ENCODE measurements around the gene SPIRE1. TPM values are rescaled to one million over a fixed set of nuclear protein-coding genes. Genes with fewer than 3 reads are reported as not detected.

Gene SPIRE1
- total RNA-seq, 2 donors from 2014 or later, result 5.7 to 7.4 TPM

DNA sequence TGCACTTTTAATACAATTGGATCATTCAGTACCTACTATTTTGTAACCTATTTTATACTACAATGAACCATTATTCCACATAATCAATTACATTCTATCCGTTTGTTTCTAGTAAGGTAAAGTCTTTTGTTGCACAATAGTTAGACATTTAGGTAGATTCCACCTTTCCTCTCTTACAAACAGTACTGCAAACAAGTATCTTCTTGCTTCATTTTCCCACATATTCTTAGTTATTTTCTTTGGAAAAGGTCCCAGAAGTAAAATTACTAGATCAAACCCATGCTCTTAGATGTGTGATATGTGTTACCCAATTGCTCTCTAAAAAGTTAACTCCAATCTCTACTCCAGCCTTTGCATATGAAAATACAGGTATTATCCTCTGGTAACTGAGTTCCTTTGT is 49.6 kb downstream of the SPIRE1 start:
- H3K9me3 Mint-ChIP-seq, result no peaks in the 10 kb centered on the region
- peaks cover 14% of the 10 kb centered on the region for H3K4me1 Mint-ChIP-seq (ENCODE audit: low read depth)
- peaks cover 5% of the 10 kb centered on the region for H3K27me3 Mint-ChIP-seq (ENCODE audit: low read depth)
- H3K27ac Mint-ChIP-seq, result no peak overlapping the region
- H3K4me3 Mint-ChIP-seq, result no peak overlapping the region
- no peak for DNase-seq
- H3K36me3 Mint-ChIP-seq (ENCODE audit: insufficient read depth in 2 of 2), result no peaks in the 10 kb centered on the region
- no peak for ATAC-seq (replicated peaks in 1 of 2)

DNA sequence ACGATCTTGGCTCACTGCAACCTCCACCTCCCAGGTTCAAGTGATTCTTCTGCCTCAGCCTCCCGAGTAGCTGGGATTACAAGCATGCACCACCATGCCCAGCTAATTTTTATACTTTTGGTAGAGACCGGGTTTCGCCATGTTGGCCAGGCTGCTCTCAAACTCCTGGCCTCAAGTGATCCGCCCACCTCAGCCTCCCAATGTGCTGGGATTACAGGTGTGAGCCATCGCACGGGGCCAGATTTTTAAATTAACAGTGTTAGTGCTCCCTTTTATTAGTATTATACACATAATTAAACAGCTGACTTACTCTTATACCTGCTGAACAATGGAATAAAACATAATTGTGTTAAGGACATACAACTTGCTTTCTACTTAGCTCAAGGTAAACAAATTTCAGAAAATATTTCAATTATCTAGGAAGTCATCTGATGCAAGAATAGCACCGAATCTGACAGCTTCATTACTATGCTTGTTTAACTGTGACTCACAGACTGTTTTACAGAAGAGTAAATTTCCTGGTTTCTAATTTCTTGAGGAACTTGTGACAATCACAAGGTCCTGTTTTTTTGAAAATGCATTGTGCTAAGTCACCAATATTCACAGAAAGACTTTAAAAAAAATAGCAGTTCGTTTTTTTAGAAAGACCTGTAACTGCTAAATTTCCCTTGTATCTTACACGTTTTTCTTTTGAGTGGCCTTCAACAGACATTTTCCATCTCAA is 51.2 kb downstream of the SPIRE1 start:
- ATAC-seq (replicated peaks in 1 of 2), result peak; percentile 38 to 44
- H3K9me3 Mint-ChIP-seq, result no peaks in the 10 kb centered on the region
- peak overlapping the region in 1 of 2 donors; percentile 25 for H3K4me3 Mint-ChIP-seq
- peaks cover 19% of the 10 kb centered on the region for H3K4me1 Mint-ChIP-seq (ENCODE audit: low read depth)
- H3K27me3 Mint-ChIP-seq (ENCODE audit: low read depth), result peaks cover 5% of the 10 kb centered on the region
- no peaks in the 10 kb centered on the region for H3K36me3 Mint-ChIP-seq (ENCODE audit: insufficient read depth in 2 of 2)
- DNase-seq, result no peak
- H3K27ac Mint-ChIP-seq, result peak overlapping the region; percentile 52

DNA sequence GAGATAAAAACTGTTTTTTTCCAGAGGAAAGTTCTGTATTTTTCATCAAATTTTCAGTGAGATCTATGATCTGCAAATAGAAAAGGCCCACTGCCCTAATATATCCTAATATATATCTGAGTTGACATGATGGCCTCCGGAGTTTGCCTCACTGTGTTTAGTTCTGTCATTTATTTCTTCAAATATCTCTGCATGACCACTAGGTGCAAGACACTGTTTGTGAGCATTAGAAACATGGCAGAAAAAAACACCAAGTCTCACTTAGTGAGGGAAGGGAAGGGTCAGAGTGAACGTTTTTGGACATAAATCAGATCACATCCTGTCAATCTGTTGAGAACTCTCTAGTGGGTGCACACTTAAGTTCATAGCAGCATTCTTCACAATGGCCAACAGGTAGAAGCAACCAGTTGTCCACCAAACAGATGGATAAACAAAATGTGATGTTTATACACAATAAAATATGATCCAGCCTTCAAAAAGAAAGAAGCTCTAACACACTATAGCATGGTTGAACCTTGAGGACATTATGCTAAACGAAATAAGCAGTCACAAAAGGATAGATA is 53.4 kb downstream of the SPIRE1 start:
- Mint-ChIP-seq H3K4me3 (no peak overlapping the region), H3K27me3 (ENCODE audit: low read depth) (no peaks in the 10 kb centered on the region), H3K9me3 (no peaks in the 10 kb centered on the region), H3K36me3 (ENCODE audit: insufficient read depth in 2 of 2) (no peaks in the 10 kb centered on the region), H3K27ac (no peak overlapping the region), H3K4me1 (ENCODE audit: low read depth) (peaks cover 22% of the 10 kb centered on the region)
- DNase-seq (no peak), ATAC-seq (replicated peaks in 1 of 2) (no peak)

DNA sequence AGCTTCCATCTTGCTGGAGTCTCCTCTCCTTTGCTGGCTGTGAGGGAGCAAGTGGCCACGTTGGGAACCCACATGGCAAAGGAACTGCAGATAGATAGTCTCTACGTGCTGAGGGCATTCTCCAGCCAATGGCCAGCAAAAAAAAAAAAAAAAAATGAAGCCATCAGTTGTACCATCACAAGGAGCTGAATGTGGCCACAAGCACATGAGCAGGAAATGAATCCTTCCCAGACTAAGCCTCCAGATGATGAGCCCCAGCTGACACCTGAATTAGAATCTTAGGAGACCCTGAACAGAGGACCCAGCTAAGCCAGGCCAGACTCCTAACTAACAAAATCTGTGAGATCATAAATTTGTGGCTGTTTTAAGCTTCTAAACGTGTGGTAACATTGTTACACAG is 57.9 kb downstream of the SPIRE1 start:
- peaks cover 26% of the 10 kb centered on the region for H3K4me1 Mint-ChIP-seq (ENCODE audit: low read depth)
- no peaks in the 10 kb centered on the region for H3K27me3 Mint-ChIP-seq (ENCODE audit: low read depth)
- H3K27ac Mint-ChIP-seq, result no peak overlapping the region
- H3K4me3 Mint-ChIP-seq, result no peak overlapping the region
- no peak for DNase-seq
- no peak for ATAC-seq (replicated peaks in 1 of 2)
- no peaks in the 10 kb centered on the region for H3K36me3 Mint-ChIP-seq (ENCODE audit: insufficient read depth in 2 of 2)
- no peaks in the 10 kb centered on the region for H3K9me3 Mint-ChIP-seq

DNA sequence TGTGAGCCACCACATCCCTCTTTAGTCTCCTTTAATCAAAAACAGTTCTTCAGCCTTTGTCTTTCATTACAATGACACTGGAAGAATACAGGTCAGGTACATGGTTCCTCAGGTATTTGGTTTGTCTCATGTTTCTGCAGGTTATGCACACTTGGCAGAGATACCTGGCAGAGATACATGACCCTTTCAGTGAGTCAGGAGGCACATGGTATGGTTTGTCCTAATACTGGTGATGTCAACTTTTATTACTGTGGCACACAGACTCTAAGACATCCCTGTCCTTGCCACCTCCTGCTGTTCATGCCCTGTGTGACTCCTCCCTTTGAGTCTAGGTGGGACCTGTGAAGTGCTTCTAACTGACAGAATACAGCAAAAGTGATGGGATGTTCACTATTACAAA is 58.4 kb downstream of the SPIRE1 start:
- peaks cover 22% of the 10 kb centered on the region for H3K4me1 Mint-ChIP-seq (ENCODE audit: low read depth)
- ATAC-seq (replicated peaks in 1 of 2), result no peak
- H3K4me3 Mint-ChIP-seq, result no peak overlapping the region

DNA sequence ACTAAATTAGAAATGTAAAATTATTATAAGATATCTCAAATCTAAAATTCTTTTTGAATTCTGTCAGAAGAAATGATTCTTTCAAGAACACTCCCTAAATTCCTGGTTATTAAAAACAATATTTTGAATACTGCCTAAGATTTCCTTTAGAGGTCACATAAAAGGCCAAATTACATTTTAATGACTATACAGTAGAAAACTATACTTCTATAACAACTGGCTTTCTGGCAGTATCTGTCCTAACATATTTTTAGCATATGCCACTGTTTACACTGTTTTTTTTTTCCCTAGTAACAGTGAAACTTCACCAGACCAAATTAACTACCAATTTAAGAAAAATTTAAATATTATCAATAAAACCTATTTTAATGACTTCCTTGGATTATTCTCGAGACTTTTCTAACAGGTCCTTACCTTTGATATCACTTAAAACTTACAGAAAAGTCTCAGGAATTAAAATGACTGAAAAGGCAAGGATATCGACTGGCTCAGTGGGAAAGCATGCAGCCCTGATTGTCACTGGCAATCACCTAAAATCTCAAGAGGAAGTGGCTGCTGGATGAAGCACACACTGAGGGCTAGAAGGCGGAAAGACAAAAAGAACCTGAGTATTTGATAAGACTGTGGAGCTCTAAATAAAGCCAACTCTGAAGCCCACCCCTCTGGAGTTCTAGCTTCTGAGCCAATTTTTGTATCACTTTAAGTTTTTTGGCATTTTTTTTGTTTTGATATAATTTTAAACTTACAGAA is 59.6 kb downstream of the SPIRE1 start:
- no peak overlapping the region for H3K27ac Mint-ChIP-seq
- no peaks in the 10 kb centered on the region for H3K27me3 Mint-ChIP-seq (ENCODE audit: low read depth)
- no peak overlapping the region for H3K4me3 Mint-ChIP-seq
- no peak for DNase-seq
- H3K9me3 Mint-ChIP-seq, result no peaks in the 10 kb centered on the region
- H3K4me1 Mint-ChIP-seq (ENCODE audit: low read depth), result peaks cover 22% of the 10 kb centered on the region
- no peaks in the 10 kb centered on the region for H3K36me3 Mint-ChIP-seq (ENCODE audit: insufficient read depth in 2 of 2)
- ATAC-seq (replicated peaks in 1 of 2), result no peak

More for the DNA sequence above, 58.4 kb downstream of the SPIRE1 start:
- no peaks in the 10 kb centered on the region for H3K27me3 Mint-ChIP-seq (ENCODE audit: low read depth)
- no peak for DNase-seq
- no peak overlapping the region for H3K27ac Mint-ChIP-seq
- no peaks in the 10 kb centered on the region for H3K36me3 Mint-ChIP-seq (ENCODE audit: insufficient read depth in 2 of 2)
- H3K9me3 Mint-ChIP-seq, result no peaks in the 10 kb centered on the region

DNA sequence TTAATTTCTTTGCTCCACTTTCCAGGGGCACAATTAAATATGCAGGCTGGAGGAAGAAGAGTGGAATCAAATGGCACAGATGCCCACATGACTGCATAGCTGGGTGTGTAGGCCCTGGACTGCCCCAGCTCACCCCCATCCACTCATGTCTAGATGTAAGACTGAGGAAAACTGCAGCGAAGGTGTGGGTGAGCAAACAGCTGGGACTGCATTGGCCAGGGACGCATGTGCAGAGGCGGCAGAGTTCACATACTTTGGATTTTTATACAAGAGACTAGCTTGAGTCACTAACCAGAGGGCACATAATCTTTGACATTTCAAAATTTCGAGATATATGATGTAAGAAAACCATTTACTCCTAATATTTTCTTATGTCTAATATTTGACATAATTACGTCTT is 60.1 kb downstream of the SPIRE1 start:
- DNase-seq, result no peak
- H3K27me3 Mint-ChIP-seq (ENCODE audit: low read depth), result no peaks in the 10 kb centered on the region
- H3K4me1 Mint-ChIP-seq (ENCODE audit: low read depth), result peaks cover 22% of the 10 kb centered on the region
- no peak overlapping the region for H3K27ac Mint-ChIP-seq
- no peaks in the 10 kb centered on the region for H3K9me3 Mint-ChIP-seq
- no peak overlapping the region for H3K4me3 Mint-ChIP-seq
- ATAC-seq (replicated peaks in 1 of 2), result no peak
- no peaks in the 10 kb centered on the region for H3K36me3 Mint-ChIP-seq (ENCODE audit: insufficient read depth in 2 of 2)

DNA sequence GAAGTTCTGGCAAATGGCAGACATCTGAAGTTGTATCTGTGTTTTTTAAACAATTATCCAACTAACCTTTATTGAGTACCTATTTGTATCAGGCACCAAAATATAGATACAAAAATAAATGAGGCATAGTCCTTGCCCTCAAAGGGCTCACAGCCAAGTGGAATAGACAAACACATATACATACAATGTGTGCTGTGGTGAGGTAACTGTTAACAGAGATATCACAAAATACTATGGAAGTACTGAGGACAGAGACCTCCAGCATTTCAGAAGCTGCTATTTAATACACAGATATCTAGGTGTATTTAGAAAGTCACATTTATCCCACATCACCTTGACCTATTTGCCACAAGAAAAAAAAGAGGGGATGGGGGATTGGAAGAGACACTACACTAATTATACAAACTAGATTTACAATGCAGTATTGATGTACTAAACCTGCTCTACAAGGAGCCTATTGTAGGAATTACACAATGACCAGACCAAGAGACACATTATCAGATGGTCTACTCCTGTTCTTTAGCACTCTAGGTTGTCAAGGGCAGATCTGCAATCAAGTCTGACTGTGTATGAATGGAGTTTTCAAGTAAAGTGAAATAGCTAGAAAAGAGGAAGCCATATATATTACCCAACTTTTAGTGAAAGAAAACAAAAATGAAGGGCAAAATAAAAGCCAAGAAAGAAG is 62.2 kb downstream of the SPIRE1 start:
- no peaks in the 10 kb centered on the region for H3K27me3 Mint-ChIP-seq (ENCODE audit: low read depth)
- no peaks in the 10 kb centered on the region for H3K36me3 Mint-ChIP-seq (ENCODE audit: insufficient read depth in 2 of 2)
- H3K4me3 Mint-ChIP-seq, result no peak overlapping the region
- H3K27ac Mint-ChIP-seq, result no peak overlapping the region
- no peaks in the 10 kb centered on the region for H3K9me3 Mint-ChIP-seq
- peaks cover 14% of the 10 kb centered on the region for H3K4me1 Mint-ChIP-seq (ENCODE audit: low read depth)
- DNase-seq (no peak), ATAC-seq (replicated peaks in 1 of 2) (no peak)

DNA sequence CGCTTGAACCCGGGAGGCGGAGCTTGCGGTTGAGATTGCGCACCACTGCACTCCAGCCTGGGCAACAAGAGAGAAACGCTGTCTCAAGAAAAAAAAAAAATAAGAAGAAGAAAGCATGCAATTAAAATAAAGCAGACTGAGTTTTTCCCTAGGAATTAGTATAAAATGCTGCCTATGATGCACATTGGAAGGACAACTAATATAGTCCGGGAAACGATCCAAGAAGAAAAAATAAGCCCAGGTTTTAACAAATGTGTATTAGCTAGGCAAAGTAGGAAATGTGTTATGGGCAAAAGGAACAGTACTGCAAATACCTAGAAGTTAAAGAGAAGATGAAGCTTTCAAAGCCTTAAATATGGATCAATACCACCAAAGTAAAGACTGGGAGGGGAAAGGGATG is 64.0 kb downstream of the SPIRE1 start:
- Mint-ChIP-seq H3K27me3 (ENCODE audit: low read depth) (no peaks in the 10 kb centered on the region), H3K9me3 (no peaks in the 10 kb centered on the region), H3K4me1 (ENCODE audit: low read depth) (peaks cover 14% of the 10 kb centered on the region), H3K36me3 (ENCODE audit: insufficient read depth in 2 of 2) (no peaks in the 10 kb centered on the region), H3K27ac (no peak overlapping the region), H3K4me3 (no peak overlapping the region)
- ATAC-seq (replicated peaks in 1 of 2) (no peak), DNase-seq (no peak)

DNA sequence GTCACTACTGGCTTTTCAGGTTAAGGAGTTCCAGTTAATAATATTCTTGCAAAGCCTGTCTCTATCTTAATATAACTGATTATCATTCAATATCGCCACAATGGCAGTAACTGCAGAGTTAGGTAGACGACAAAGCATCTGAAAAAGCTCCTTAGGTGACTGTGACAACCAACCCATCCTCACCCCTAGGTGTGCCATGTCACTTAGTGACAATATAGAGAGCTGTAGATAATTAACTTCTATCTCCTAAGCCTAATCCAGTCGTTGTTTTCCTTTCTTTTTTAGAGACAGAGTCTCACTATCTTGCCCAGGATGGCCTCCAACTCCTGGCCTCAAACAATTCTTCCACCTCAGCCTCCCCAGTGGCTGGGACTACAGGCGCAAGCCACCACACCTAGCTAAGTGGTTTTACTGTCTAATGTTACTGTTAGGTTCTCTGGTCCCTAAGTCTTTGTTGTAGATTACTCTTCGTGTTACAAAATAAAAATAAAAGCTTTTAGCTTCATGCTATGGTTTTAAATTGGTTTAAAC is 65.2 kb downstream of the SPIRE1 start:
- H3K4me3 Mint-ChIP-seq, result no peak overlapping the region
- no peak for DNase-seq
- no peaks in the 10 kb centered on the region for H3K9me3 Mint-ChIP-seq
- no peaks in the 10 kb centered on the region for H3K27me3 Mint-ChIP-seq (ENCODE audit: low read depth)
- no peaks in the 10 kb centered on the region for H3K36me3 Mint-ChIP-seq (ENCODE audit: insufficient read depth in 2 of 2)
- ATAC-seq (replicated peaks in 1 of 2), result no peak
- peaks cover 11% of the 10 kb centered on the region for H3K4me1 Mint-ChIP-seq (ENCODE audit: low read depth)
- no peak overlapping the region for H3K27ac Mint-ChIP-seq

DNA sequence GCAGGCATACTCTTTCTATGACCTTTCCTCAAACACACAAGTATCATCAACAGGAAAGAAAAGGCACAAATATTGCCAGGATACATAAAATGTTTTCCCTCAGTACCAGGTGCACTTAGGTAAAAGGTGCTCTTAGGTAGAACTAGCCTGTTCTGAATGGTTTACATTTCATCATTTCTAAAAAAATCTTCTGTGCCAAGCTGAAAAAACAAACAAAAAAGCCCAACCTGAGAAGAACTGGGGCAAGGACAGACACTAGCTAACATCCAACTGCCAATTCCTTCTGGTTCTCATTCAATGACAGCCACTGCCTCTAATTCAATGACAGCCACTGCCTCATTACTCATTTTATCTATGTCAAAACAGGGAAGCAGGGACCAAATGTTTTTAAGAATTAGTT is 68.5 kb downstream of the SPIRE1 start:
- H3K27me3 Mint-ChIP-seq (ENCODE audit: low read depth), result no peaks in the 10 kb centered on the region
- no peak overlapping the region for H3K4me3 Mint-ChIP-seq
- no peak overlapping the region for H3K27ac Mint-ChIP-seq
- H3K9me3 Mint-ChIP-seq, result no peaks in the 10 kb centered on the region
- no peaks in the 10 kb centered on the region for H3K4me1 Mint-ChIP-seq (ENCODE audit: low read depth)
- H3K36me3 Mint-ChIP-seq (ENCODE audit: insufficient read depth in 2 of 2), result no peaks in the 10 kb centered on the region
- no peak for DNase-seq
- ATAC-seq (replicated peaks in 1 of 2), result no peak

DNA sequence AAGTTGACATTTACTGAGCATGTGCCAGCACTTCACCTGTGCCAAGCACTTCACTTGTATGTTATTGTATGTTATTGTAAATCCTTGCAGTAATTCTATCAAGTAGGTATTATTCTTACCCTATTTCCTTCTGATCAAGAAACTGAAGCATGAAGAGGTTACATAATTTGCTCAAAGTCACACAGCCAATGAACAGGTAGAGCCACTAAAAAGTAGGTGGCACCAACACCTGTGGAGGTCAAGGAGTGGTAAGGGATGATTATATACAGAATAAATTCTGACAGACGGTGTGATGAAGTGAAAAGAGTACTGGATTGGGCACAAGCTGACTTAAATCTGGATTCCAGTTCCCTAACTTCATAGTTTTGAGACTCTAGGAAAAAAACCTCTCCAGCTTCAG is 71.0 kb downstream of the SPIRE1 start:
- Mint-ChIP-seq H3K27ac (no peak overlapping the region), H3K4me1 (ENCODE audit: low read depth) (no peaks in the 10 kb centered on the region), H3K9me3 (no peaks in the 10 kb centered on the region), H3K27me3 (ENCODE audit: low read depth) (no peaks in the 10 kb centered on the region), H3K36me3 (ENCODE audit: insufficient read depth in 2 of 2) (no peaks in the 10 kb centered on the region), H3K4me3 (no peak overlapping the region)
- ATAC-seq (replicated peaks in 1 of 2) (no peak), DNase-seq (no peak)

DNA sequence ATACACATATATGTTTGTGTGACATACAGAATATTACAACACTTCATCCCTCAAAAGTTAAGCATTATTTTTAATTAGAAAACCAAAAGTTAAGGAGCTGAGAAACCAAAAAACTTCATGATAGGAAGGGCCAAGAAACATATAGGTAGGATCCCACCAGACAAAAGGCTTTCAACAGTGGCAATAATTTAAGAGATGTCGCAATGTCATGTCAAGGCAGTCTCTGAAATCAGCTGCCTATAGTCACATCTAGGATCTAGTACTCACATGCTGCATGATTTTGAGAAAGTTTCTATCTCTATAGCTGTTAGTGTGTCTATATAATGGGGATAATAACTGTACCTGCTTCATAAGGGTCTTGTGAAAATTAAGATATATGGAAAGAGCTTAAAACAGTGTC is 72.7 kb downstream of the SPIRE1 start:
- ATAC-seq (replicated peaks in 1 of 2), result no peak
- no peaks in the 10 kb centered on the region for H3K27me3 Mint-ChIP-seq (ENCODE audit: low read depth)
- no peak overlapping the region for H3K27ac Mint-ChIP-seq
- no peaks in the 10 kb centered on the region for H3K36me3 Mint-ChIP-seq (ENCODE audit: insufficient read depth in 2 of 2)
- no peaks in the 10 kb centered on the region for H3K4me1 Mint-ChIP-seq (ENCODE audit: low read depth)
- H3K4me3 Mint-ChIP-seq, result no peak overlapping the region
- no peaks in the 10 kb centered on the region for H3K9me3 Mint-ChIP-seq
- no peak for DNase-seq
